Endothelial cell of umbilical vein (primary cell): ENCODE results near the gene SPARC. TPM values are rescaled to one million over a fixed set of nuclear protein-coding genes. Genes with fewer than 3 reads are reported as not detected.

Experiments
- BruUV-seq: library from RNA; stranded (reverse); fragments of 400-500 nt; replicated peaks from 2 replicates; lab custom pipeline; 2021; lab: Mats Ljungman, UMichigan
- CTCF ChIA-PET: fragments of 300-600, 350-600 bp; sonication (Branson Sonifier 250); formaldehyde crosslinking; loops from one replicate; lab custom pipeline; 2021; ENCODE audit warnings: antibody characterized with exemption, inconsistent platforms; lab: Charles Lee
- POLR2A ChIA-PET: fragments of 300-600, 350-600 bp; sonication (Branson Sonifier 250); formaldehyde crosslinking; loops from one replicate; lab custom pipeline; 2021; ENCODE audit warnings: antibody characterized with exemption, inconsistent platforms; lab: Charles Lee
- DNase-seq: peaks from one replicate; pipeline ENCODE4 v3.0.0-alpha.2; 2011; ENCODE audit warnings: low read depth, low spot score
- FAIRE-seq: peaks from 2 replicates; lab custom pipeline; 2011; peaks lifted over from hg19 to GRCh38; lab: Jason Lieb, UNC
- H2AFZ ChIP-seq: 2 replicates; pipeline ENCODE4 v1.6.0; 2012; ENCODE audit warnings: low read depth, low read length, control low read depth, inconsistent platforms
- H3K27ac ChIP-seq: 2 replicates; pipeline ENCODE4 v1.5.1; 2011; ENCODE audit warnings: low read depth, mild to moderate bottlenecking, control low read depth, low read length, moderate library complexity; ENCODE audit not compliant: insufficient read depth
- H3K27me3 ChIP-seq, 2 experiments: 2 replicates each; pipeline versions ENCODE4 v1.6.0 to v1.6.1; 2011; ENCODE audit warnings: low read length in 2 of 2, mixed read lengths in 1 of 2; ENCODE audit not compliant: control insufficient read depth in 2 of 2, insufficient read depth in 2 of 2
- H3K36me3 ChIP-seq, 2 experiments: 2 replicates in 1 of 2; 3 replicates in 1 of 2; pipeline ENCODE4 v1.5.1; 2011; ENCODE audit warnings: low read length in 2 of 2, mild to moderate bottlenecking in 1 of 2, moderate library complexity in 1 of 2; ENCODE audit not compliant: control insufficient read depth in 2 of 2, insufficient read depth in 2 of 2; ENCODE audit errors: extremely low read depth in 1 of 2
- H3K4me1 ChIP-seq: 3 replicates; pipeline ENCODE4 v1.5.1; 2011; ENCODE audit warnings: mild to moderate bottlenecking, low read length; ENCODE audit not compliant: control insufficient read depth, insufficient read depth; ENCODE audit errors: extremely low read depth
- H3K4me2 ChIP-seq: 2 replicates; pipeline ENCODE4 v1.6.1; 2011; ENCODE audit warnings: low read length, control low read depth, mixed read lengths; ENCODE audit not compliant: insufficient read depth
- H3K4me3 ChIP-seq, 3 experiments: fragments of 200-600 bp in 1 of 3; sonication (generic), shearing (Covaris generic) in 1 of 3; replicated peaks in 1 of 3; 2 replicates each; pipeline ENCODE4 v1.5.1; 2011 to 2016; ENCODE audit warnings: control low read depth in 3 of 3, low read length in 3 of 3, mild to moderate bottlenecking in 2 of 3, inconsistent platforms in 1 of 3, low read depth in 1 of 3, moderate library complexity in 1 of 3; ENCODE audit not compliant: insufficient read depth in 1 of 3
- H3K79me2 ChIP-seq: 2 replicates; pipeline ENCODE4 v1.6.0; 2012; ENCODE audit warnings: low read length, inconsistent platforms; ENCODE audit not compliant: control insufficient read depth, insufficient read depth
- H3K9ac ChIP-seq: replicated peaks from 2 replicates; pipeline ENCODE3; 2011; ENCODE audit warnings: low read length, control low read depth; ENCODE audit not compliant: insufficient read depth; ENCODE audit errors: extremely low read depth
- H3K9me1 ChIP-seq: replicated peaks from 3 replicates; pipeline ENCODE4 v1.6.0; 2011; ENCODE audit warnings: mild to moderate bottlenecking, low read length; ENCODE audit not compliant: control insufficient read depth, insufficient read depth; ENCODE audit errors: extremely low read depth
- H3K9me3 ChIP-seq: replicated peaks from 2 replicates; pipeline ENCODE4 v1.5.1; 2012; ENCODE audit warnings: low read length, inconsistent platforms; ENCODE audit not compliant: control insufficient read depth, insufficient read depth
- H4K20me1 ChIP-seq: replicated peaks from 2 replicates; pipeline ENCODE3; 2011; ENCODE audit warnings: mild to moderate bottlenecking, low read length; ENCODE audit not compliant: control insufficient read depth, insufficient read depth; ENCODE audit errors: extremely low read depth
- CTCF ChIP-seq, 2 donors: IDR thresholded peaks; 1 replicate in 1 of 2; 2 replicates in 1 of 2; pipeline ENCODE4 v1.5.1; 2011; ENCODE audit warnings: low read length in 2 of 2, mild to moderate bottlenecking in 2 of 2, moderate library complexity in 2 of 2, control low read depth in 1 of 2, inconsistent platforms in 1 of 2, low read depth in 1 of 2; ENCODE audit not compliant: insufficient read depth in 1 of 2; ENCODE audit errors: extremely low read depth in 1 of 2
- EZH2 ChIP-seq: IDR thresholded peaks from 2 replicates; pipeline ENCODE4 v1.6.1; 2012; ENCODE audit warnings: borderline replicate concordance, low read depth, mild to moderate bottlenecking, moderate library complexity, low read length, inconsistent platforms; ENCODE audit not compliant: severe bottlenecking
- FOS ChIP-seq: IDR thresholded peaks from 2 replicates; pipeline ENCODE4 v1.6.1; 2011; ENCODE audit warnings: mild to moderate bottlenecking, low read length, moderate library complexity, borderline replicate concordance; ENCODE audit not compliant: insufficient read depth
- GATA2 ChIP-seq: IDR thresholded peaks from 2 replicates; pipeline ENCODE4 v1.7.0; 2011; ENCODE audit warnings: low read depth, mild to moderate bottlenecking, moderate library complexity, mixed read lengths, low read length; ENCODE audit not compliant: insufficient read length, insufficient read depth
- JUN ChIP-seq: IDR thresholded peaks from 2 replicates; pipeline ENCODE4 v1.6.1; 2011; ENCODE audit warnings: borderline replicate concordance, low read depth; ENCODE audit not compliant: insufficient read length, insufficient read depth
- MAX ChIP-seq: IDR thresholded peaks from 2 replicates; pipeline ENCODE4 v1.6.1; 2011; ENCODE audit not compliant: insufficient read depth, insufficient read length
- MYC ChIP-seq: IDR thresholded peaks from one replicate; pipeline ENCODE4 v1.6.1; 2011; ENCODE audit warnings: mild to moderate bottlenecking, low read depth, low read length
- POLR2A ChIP-seq: IDR thresholded peaks from 2 replicates; pipeline ENCODE4 v1.6.1; 2012; ENCODE audit warnings: low read depth, mild to moderate bottlenecking, control low read depth, low read length
- POLR2AphosphoS5 ChIP-seq: IDR thresholded peaks from 2 replicates; pipeline ENCODE4 v1.6.1; 2012; ENCODE audit warnings: low read depth, mild to moderate bottlenecking, control low read depth, low read length, moderate library complexity; ENCODE audit not compliant: insufficient read depth
- dilution Hi-C: fragments of 300-500 bp; cut with MboI; formaldehyde crosslinking; loops from one replicate; pipeline ENCODE4 v1.15.0; 2019; ENCODE audit warnings: low sequenced_read_pairs; ENCODE audit not compliant: extremely low pct_ligation_motif_present
- intact Hi-C: fragments of 100-400 bp; cut with micrococcal nuclease; formaldehyde crosslinking; loops from one replicate; pipeline ENCODE4 v1.10.0; 2022
- polyA plus RNA-seq, 4 experiments: library from polyadenylated mRNA; depleted of rRNA in 3 of 4; stranded (reverse) in 3 of 4; unstranded in 1 of 4; fragments of >200 nt; gene quantifications; 2 replicates each; pipeline versions ENCODE4 v1.2.1 to v1.2.3, GENCODE V29; 2011 to 2012; ENCODE audit warnings: missing spikeins in 1 of 4
- total RNA-seq: library from RNA; stranded (reverse); gene quantifications from 2 replicates; pipeline ENCODE4 v1.2.3, GENCODE V29; 2021

SPARC gene
- total and polyA plus RNA-seq, 2 donors (not counting 3 experiments of a cell fraction or from before 2014, with no cell fraction given): 2,962 to 3,114 TPM

GRCh38 chr5:151632941-151633340 lies 53.8 kb downstream of the SPARC start:
- Histone ChIP-seq H3K27me3 (peaks cover 3 to 4% of the 10 kb centered on the region in 2 experiments), H3K79me2 (no peaks in the 10 kb centered on the region), H3K36me3 (no peaks in the 10 kb centered on the region), H3K4me3 (no peak overlapping the region), H3K9me1 (no peaks in the 10 kb centered on the region), H3K9me3 (no peaks in the 10 kb centered on the region), H4K20me1 (no peaks in the 10 kb centered on the region), H3K4me1 (no peaks in the 10 kb centered on the region), H2AFZ (no peak overlapping the region), H3K9ac (no peak overlapping the region), H3K4me2 (no peak overlapping the region), H3K27ac (no peak overlapping the region)
- BruUV-seq: no TSS peak
- no peak for DNase-seq
- intact Hi-C loops: no loop called here
- FAIRE-seq: no peak
- ChIA-PET CTCF (no interaction called here), POLR2A (no interaction called here)
- dilution Hi-C loops: no loop called here
- no peak for TF ChIP-seq JUN
- no peak for TF ChIP-seq EZH2
- TF ChIP-seq MYC: no peak
- TF ChIP-seq POLR2AphosphoS5: no peak
- TF ChIP-seq MAX: no peak
- TF ChIP-seq POLR2A: no peak
- TF ChIP-seq GATA2: no peak
- TF ChIP-seq FOS: no peak
- no peak for TF ChIP-seq CTCF (IDR thresholded peaks at IDR 0.05; ENCODE audit: extremely low read depth in 1 of 2, insufficient read depth in 1 of 2, low read depth in 1 of 2, low read length in 2 of 2)
